C4-2B (cell line): Measurements from ENCODE around the gene HCCS.

Experiments used
- CTCF ChIP-seq: fragments of 450-650 bp; conservative IDR thresholded peaks from 2 replicates; pipeline ENCODE4 v1.5.1; 2017; ENCODE audit warnings: mild to moderate bottlenecking
- ZFX ChIP-seq: fragments of 450-650 bp; IDR thresholded peaks from 2 replicates; pipeline ENCODE4 v1.6.1; 2017

- no peak for TF ChIP-seq CTCF
- TF ChIP-seq ZFX, result no peak
Observed at GRCh38 chrX:11131146-11131545, 20.0 kb downstream of the HCCS start.
